Liver (tissue), 3 donors: ENCODE measurements around the gene SORL1.

Experiments used
- CTCF ChIP-seq: fragments of 150-350 bp; IDR thresholded peaks from 2 replicates; pipeline ENCODE4 v1.5.1; 2017; ENCODE audit warnings: improper control_type of control experiment, low read depth, low read length; ENCODE audit not compliant: missing input control
- JUND ChIP-seq, 2 donors: IDR thresholded peaks; 2 replicates each; pipeline ENCODE4 v1.6.1; 2016; ENCODE audit warnings: antibody characterized with exemption in 2 of 2
- RAD21 ChIP-seq, 2 donors: IDR thresholded peaks; 2 replicates each; pipeline ENCODE4 v1.6.1; 2016; ENCODE audit warnings: antibody characterized with exemption in 2 of 2, mild to moderate bottlenecking in 2 of 2
- RXRA ChIP-seq, 2 donors: IDR thresholded peaks; 2 replicates each; pipeline ENCODE4 v1.6.1; 2017 to 2018; ENCODE audit warnings: antibody characterized with exemption in 2 of 2, mild to moderate bottlenecking in 1 of 2
- SP1 ChIP-seq: IDR thresholded peaks from 2 replicates; pipeline ENCODE4 v1.6.1; 2018; ENCODE audit warnings: antibody characterized with exemption, mild to moderate bottlenecking
- TAF1 ChIP-seq: conservative IDR thresholded peaks from 2 replicates; pipeline ENCODE4 v1.6.1; 2016; ENCODE audit warnings: antibody characterized with exemption, mild to moderate bottlenecking
- donor health status: healthy.
- donor health status: healthy.

- TF ChIP-seq CTCF = no peak
- TF ChIP-seq TAF1 = no peak
- peak in 1 of 2 donors; percentile 17 for TF ChIP-seq JUND (IDR thresholded peaks at IDR 0.05)
- peak; percentile 24 for TF ChIP-seq SP1
- TF ChIP-seq RXRA (IDR thresholded peaks at IDR 0.05) = peak; percentile 20 to 78
- peak; percentile 20 for TF ChIP-seq RAD21 (IDR thresholded peaks at IDR 0.05)
Observed at GRCh38 chr11:121570453-121570852, 118.3 kb downstream of the SORL1 start.
